Panc1 (cell line): ENCODE data around the gene ZFP36L1.

ENCODE experiments used
- CTCF ChIP-seq: fragments of 450-650 bp; IDR thresholded peaks from 2 replicates; pipeline ENCODE4 v1.5.1; 2017; ENCODE audit warnings: mild to moderate bottlenecking
- POLR2AphosphoS5 ChIP-seq: IDR thresholded peaks from 2 replicates; pipeline ENCODE4 v1.6.1; 2012; ENCODE audit warnings: mild to moderate bottlenecking, low read depth, low read length, moderate library complexity

GRCh38 chr14:68792979-68793733, at the start of gene ZFP36L1:
- TF ChIP-seq CTCF: no peak
- peak; percentile 98 for TF ChIP-seq POLR2AphosphoS5
